H1 (cell line): ENCODE results near the gene CLCA1. TPM values are rescaled to one million over a fixed set of nuclear protein-coding genes. Genes with fewer than 3 reads are reported as not detected.

Experiments
- CTCF ChIA-PET: fragments of 300-600 bp; sonication (Branson Sonifier 250); formaldehyde crosslinking; loops from one replicate; lab custom pipeline; 2021; ENCODE audit not compliant: partially characterized antibody; lab: Charles Lee
- POLR2A ChIA-PET: fragments of 300-600 bp; sonication (Branson Sonifier 250); formaldehyde crosslinking; loops from one replicate; lab custom pipeline; 2021; ENCODE audit warnings: inconsistent platforms; ENCODE audit not compliant: partially characterized antibody; lab: Charles Lee
- DNase-seq, 2 experiments: peaks; one replicate each; pipeline versions ENCODE4 v3.0.0 to v3.0.0-alpha.2; 2010 to 2022; ENCODE audit warnings: low spot score in 2 of 2, low read depth in 1 of 2, mixed read lengths in 1 of 2
- FAIRE-seq: peaks from 2 replicates; lab custom pipeline; 2011; peaks lifted over from hg19 to GRCh38; lab: Jason Lieb, UNC
- H2AFZ ChIP-seq: 2 replicates; pipeline ENCODE4 v1.8.1; 2012; ENCODE audit warnings: low read length, inconsistent platforms
- H2AK5ac ChIP-seq: 2 replicates; pipeline ENCODE4 v1.6.1; 2013; ENCODE audit warnings: low read depth, low read length
- H2BK120ac ChIP-seq: replicated peaks from 2 replicates; pipeline ENCODE3; 2013; ENCODE audit warnings: low read depth, low read length, inconsistent platforms
- H2BK12ac ChIP-seq: 2 replicates; pipeline ENCODE4 v1.6.1; 2013; ENCODE audit warnings: low read depth, low read length
- H2BK15ac ChIP-seq: 2 replicates; pipeline ENCODE4 v1.6.1; 2013; ENCODE audit warnings: low read length
- H2BK20ac ChIP-seq: 2 replicates; pipeline ENCODE4 v1.6.1; 2013; ENCODE audit warnings: low read length
- H2BK5ac ChIP-seq: 2 replicates; pipeline ENCODE4 v1.6.1; 2013; ENCODE audit warnings: low read depth, low read length
- H3K14ac ChIP-seq: 2 replicates; pipeline ENCODE4 v1.6.1; 2013; ENCODE audit warnings: inconsistent platforms; ENCODE audit not compliant: insufficient read length
- H3K18ac ChIP-seq: 2 replicates; pipeline ENCODE4 v1.6.1; 2013; ENCODE audit warnings: low read length; ENCODE audit errors: extremely low read depth
- H3K23ac ChIP-seq: 2 replicates; pipeline ENCODE4 v1.6.1; 2013; ENCODE audit warnings: inconsistent platforms; ENCODE audit not compliant: insufficient read length
- H3K23me2 ChIP-seq: 2 replicates; pipeline ENCODE4 v1.6.1; 2013; ENCODE audit warnings: low read depth, low read length
- H3K27ac ChIP-seq: 2 replicates; pipeline ENCODE4 v1.6.1; 2011; ENCODE audit warnings: low read depth, low read length, inconsistent platforms
- H3K27me3 ChIP-seq, 4 experiments: replicated peaks in 1 of 4; 1 replicate in 1 of 4; 2 replicates in 3 of 4; pipeline versions ENCODE4 v1.6.1 to v1.8.1; 2011 to 2013; ENCODE audit warnings: low read length in 3 of 4, mild to moderate bottlenecking in 3 of 4, inconsistent platforms in 2 of 4, mixed read lengths in 2 of 4, moderate library complexity in 1 of 4; ENCODE audit not compliant: control insufficient read depth in 3 of 4, insufficient read depth in 3 of 4; ENCODE audit errors: extremely low read depth in 1 of 4
- H3K36me3 ChIP-seq, 4 experiments: 2 replicates each; pipeline versions ENCODE4 v1.6.1 to v1.8.1; 2011 to 2013; ENCODE audit warnings: mild to moderate bottlenecking in 4 of 4, low read length in 3 of 4, moderate library complexity in 2 of 4, control low read depth in 1 of 4, inconsistent platforms in 1 of 4; ENCODE audit not compliant: insufficient read depth in 4 of 4, control insufficient read depth in 2 of 4
- H3K4ac ChIP-seq: replicated peaks from 2 replicates; pipeline ENCODE3; 2013; ENCODE audit warnings: low read length, low read depth, mixed read lengths, inconsistent platforms; ENCODE audit not compliant: insufficient read length
- H3K4me1 ChIP-seq, 4 experiments: replicated peaks in 1 of 4; 1 replicate in 1 of 4; 2 replicates in 3 of 4; pipeline versions ENCODE4 v1.6.1 to v1.8.1; 2011 to 2013; ENCODE audit warnings: low read length in 3 of 4, inconsistent platforms in 2 of 4, mixed read lengths in 1 of 4; ENCODE audit not compliant: insufficient read depth in 4 of 4, control insufficient read depth in 3 of 4
- H3K4me2 ChIP-seq, 2 experiments: 2 replicates each; pipeline versions ENCODE4 v1.6.1 to v1.8.1; 2011 to 2013; ENCODE audit warnings: low read depth in 2 of 2, low read length in 2 of 2, control low read depth in 1 of 2, inconsistent platforms in 1 of 2, mild to moderate bottlenecking in 1 of 2; ENCODE audit not compliant: insufficient read depth in 1 of 2
- H3K4me3 ChIP-seq, 4 experiments: fragments of 200-600, 300-600 bp in 1 of 4; sonication (generic), shearing (Covaris generic), sonication (Bioruptor Twin) in 1 of 4; 2 replicates each; pipeline versions ENCODE4 v1.5.1 to v1.8.1; 2011 to 2016; ENCODE audit warnings: low read length in 4 of 4, low read depth in 3 of 4, control low read depth in 2 of 4, inconsistent platforms in 2 of 4, mild to moderate bottlenecking in 2 of 4, mixed read lengths in 1 of 4, moderate library complexity in 1 of 4; ENCODE audit not compliant: insufficient read depth in 2 of 4; ENCODE audit errors: extremely low read depth in 1 of 4
- H3K56ac ChIP-seq: replicated peaks from 2 replicates; pipeline ENCODE3; 2013; ENCODE audit warnings: low read depth, mild to moderate bottlenecking, mixed read lengths, low read length, inconsistent platforms; ENCODE audit not compliant: insufficient read length
- H3K79me1 ChIP-seq: 2 replicates; pipeline ENCODE4 v1.6.1; 2013; ENCODE audit warnings: low read depth, low read length, control low read depth
- H3K79me2 ChIP-seq, 2 experiments: 2 replicates each; pipeline versions ENCODE4 v1.6.1 to v1.8.1; 2012 to 2013; ENCODE audit warnings: low read length in 2 of 2, mild to moderate bottlenecking in 2 of 2, inconsistent platforms in 1 of 2; ENCODE audit not compliant: insufficient read depth in 2 of 2, control insufficient read depth in 1 of 2
- H3K9ac ChIP-seq, 4 experiments: replicated peaks in 1 of 4; 1 replicate in 1 of 4; 2 replicates in 3 of 4; pipeline versions ENCODE4 v1.6.1 to v1.8.1; 2011 to 2013; ENCODE audit warnings: low read depth in 3 of 4, low read length in 3 of 4, control low read depth in 2 of 4, mild to moderate bottlenecking in 2 of 4, moderate library complexity in 2 of 4, inconsistent platforms in 1 of 4; ENCODE audit errors: extremely low read depth in 1 of 4
- H3K9me3 ChIP-seq, 2 experiments: 2 replicates each; pipeline versions ENCODE4 v1.6.1 to v1.8.1; 2012 to 2013; ENCODE audit warnings: mild to moderate bottlenecking in 2 of 2, moderate library complexity in 2 of 2, control low read depth in 1 of 2, inconsistent platforms in 1 of 2, low read depth in 1 of 2, low read length in 1 of 2, mixed read lengths in 1 of 2; ENCODE audit not compliant: insufficient read depth in 2 of 2
- H4K20me1 ChIP-seq, 2 experiments: replicated peaks in 1 of 2; 2 replicates each; pipeline versions ENCODE3 to v1.8.1; 2011 to 2013; ENCODE audit warnings: inconsistent platforms in 2 of 2, low read length in 2 of 2, mild to moderate bottlenecking in 1 of 2; ENCODE audit not compliant: insufficient read depth in 2 of 2, control insufficient read depth in 1 of 2
- H4K5ac ChIP-seq: 2 replicates; pipeline ENCODE4 v1.6.1; 2013; ENCODE audit warnings: low read length, low read depth, mixed read lengths, inconsistent platforms; ENCODE audit not compliant: insufficient read length
- H4K8ac ChIP-seq: 2 replicates; pipeline ENCODE4 v1.8.0; 2013; ENCODE audit warnings: mild to moderate bottlenecking, moderate library complexity, low read length, inconsistent platforms; ENCODE audit not compliant: insufficient read depth; ENCODE audit errors: extremely low read depth
- H4K91ac ChIP-seq: replicated peaks from 2 replicates; pipeline ENCODE3; 2013; ENCODE audit warnings: low read length, mixed read lengths, inconsistent platforms; ENCODE audit not compliant: insufficient read length
- CBX5 ChIP-seq: fragments of 300-800, 300-1000 bp; sonication (generic); IDR thresholded peaks from 2 replicates; pipeline ENCODE4 v1.7.1; 2016; ENCODE audit warnings: antibody characterized with exemption, low read length, low read depth
- CEBPB ChIP-seq: IDR thresholded peaks from 2 replicates; pipeline ENCODE4 v1.6.1; 2012; ENCODE audit warnings: low read depth, low read length
- CREB1 ChIP-seq: IDR thresholded peaks from 2 replicates; pipeline ENCODE4 v1.6.1; 2012; ENCODE audit warnings: inconsistent platforms
- EP300 ChIP-seq, 2 experiments: IDR thresholded peaks; 1 replicate in 1 of 2; 2 replicates in 1 of 2; pipeline ENCODE4 v1.6.1; 2011 to 2012; ENCODE audit warnings: low read depth in 2 of 2, low read length in 2 of 2, mild to moderate bottlenecking in 2 of 2, borderline replicate concordance in 1 of 2, inconsistent platforms in 1 of 2, moderate library complexity in 1 of 2
- HDAC2 ChIP-seq, 2 experiments: fragments of 300-600 bp in 1 of 2; sonication (generic) in 1 of 2; IDR thresholded peaks; 2 replicates each; pipeline ENCODE4 v1.6.1; 2011 to 2012; ENCODE audit warnings: low read depth in 2 of 2, low read length in 2 of 2, mild to moderate bottlenecking in 2 of 2, moderate library complexity in 2 of 2, borderline replicate concordance in 1 of 2, inconsistent platforms in 1 of 2
- HDAC6 ChIP-seq: IDR thresholded peaks from one replicate; pipeline ENCODE4 v1.7.1; 2012; ENCODE audit warnings: low read depth, mild to moderate bottlenecking, inconsistent platforms, low read length, moderate library complexity
- JUND ChIP-seq: IDR thresholded peaks from 2 replicates; pipeline ENCODE4 v1.6.1; 2011; ENCODE audit warnings: mild to moderate bottlenecking, improper control_type of control experiment, low read length
- KDM4A ChIP-seq: IDR thresholded peaks from one replicate; pipeline ENCODE4 v1.7.1; 2012; ENCODE audit warnings: low read depth, mild to moderate bottlenecking, moderate library complexity, low read length, inconsistent platforms; ENCODE audit not compliant: severe bottlenecking
- KDM5A ChIP-seq: fragments of 200-600 bp; IDR thresholded peaks from 2 replicates; pipeline ENCODE4 v1.7.1; 2012; ENCODE audit warnings: mild to moderate bottlenecking, low read length, inconsistent platforms, mixed read lengths
- PHF8 ChIP-seq: fragments of 200-600 bp; sonication (generic); conservative IDR thresholded peaks from 2 replicates; pipeline ENCODE4 v1.7.1; 2012; ENCODE audit warnings: low read depth, mild to moderate bottlenecking, inconsistent platforms, low read length, moderate library complexity
- POLR2AphosphoS5 ChIP-seq: IDR thresholded peaks from 2 replicates; pipeline ENCODE4 v1.6.1; 2011; ENCODE audit warnings: low read depth, low read length
- SAP30 ChIP-seq: fragments of 300-600 bp; sonication (generic); IDR thresholded peaks from 2 replicates; pipeline ENCODE4 v1.7.1; 2012; ENCODE audit warnings: low read length, moderate library complexity, mild to moderate bottlenecking, inconsistent platforms; ENCODE audit not compliant: insufficient read depth, insufficient replicate concordance
- SIX5 ChIP-seq: IDR thresholded peaks from 2 replicates; pipeline ENCODE4 v1.6.1; 2011; ENCODE audit warnings: mild to moderate bottlenecking, low read depth, low read length
- TCF12 ChIP-seq: IDR thresholded peaks from 2 replicates; pipeline ENCODE4 v1.6.1; 2011; ENCODE audit warnings: low read depth, mild to moderate bottlenecking, low read length
- ZNF274 ChIP-seq: IDR thresholded peaks from 2 replicates; pipeline ENCODE4 v1.7.0; 2012; ENCODE audit warnings: low read length, borderline replicate concordance; ENCODE audit errors: extremely low read depth
- WGBS, 2 experiments: shearing (Covaris generic) in 1 of 2; methylation state at CpG; one replicate each; pipeline versions ENCODE4 v1.1.6 to v1.1.7; 2013 to 2015; ENCODE audit warnings: low lambda C conversion rate in 2 of 2, mixed read lengths in 2 of 2, inconsistent platforms in 1 of 2, low coverage in 1 of 2, missing lambda C conversion rate in 1 of 2; ENCODE audit not compliant: insufficient replicate concordance in 2 of 2, insufficient coverage in 1 of 2, insufficient read length in 1 of 2; ENCODE audit errors: extremely low coverage in 1 of 2, missing lambda C conversion rate in 1 of 2; 5-methylcytosine and 5-hydroxymethylcytosine counted together
- polyA plus RNA-seq, 7 experiments: library from polyadenylated mRNA; depleted of rRNA in 3 of 7; stranded (reverse) in 5 of 7; unstranded in 2 of 7; fragments of >200 nt in 5 of 7; fragments of 200-250 nt in 2 of 7; gene quantifications; 1 replicate in 5 of 7; 2 replicates in 1 of 7; 4 replicates in 1 of 7; pipeline versions ENCODE4 v1.2.1 to v1.2.3, GENCODE V29; 2011 to 2013; ENCODE audit warnings: missing spikeins in 2 of 7, mixed read lengths in 2 of 7
- total RNA-seq: library from RNA; stranded (reverse); fragmentation: NEBNext Ultra II Directional; extraction: Animal tissue kit (Norgen Biotek cat#: 25700); gene quantifications from 2 replicates; pipeline ENCODE4 v1.2.1, GENCODE V29; 2021

Gene CLCA1
- total and polyA plus RNA-seq, 2 of the 8 experiments (the other 6 are each of a cell fraction or from before 2014, with no cell fraction given) = not detected

DNA sequence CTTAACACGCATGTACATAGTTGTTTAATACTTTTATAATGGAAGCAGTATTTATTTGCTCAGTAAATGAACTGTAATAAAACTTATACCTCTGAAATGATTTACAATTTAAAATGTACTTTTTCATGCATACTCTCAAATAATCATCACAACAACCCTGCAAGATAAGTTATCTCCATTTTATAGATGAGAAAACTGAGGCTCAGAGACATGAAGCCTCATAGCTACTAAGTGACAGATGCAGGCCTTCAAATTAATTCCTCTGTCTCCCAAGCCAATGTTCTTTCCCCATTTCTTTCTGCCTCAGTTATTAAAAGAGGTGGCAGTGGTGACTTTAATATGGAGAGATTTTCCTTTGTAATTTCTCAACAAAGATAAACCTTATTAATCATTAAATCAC is 19.6 kb upstream of the CLCA1 start:
- H3K4me1 ChIP-seq = no peaks in the 10 kb centered on the region
- 100% methylated on average over 1 of the region's 1 CpG; no CpG with 5 or more reads in 1 of the 2 experiments for WGBS, 2 experiments
- H4K91ac ChIP-seq = no peak overlapping the region
- H3K9me3 ChIP-seq = no peaks in the 10 kb centered on the region
- no peak overlapping the region for H2BK12ac ChIP-seq
- no peak overlapping the region for H3K4me3 ChIP-seq
- no peak overlapping the region for H4K5ac ChIP-seq
- no peak overlapping the region for H2BK120ac ChIP-seq
- H4K20me1 ChIP-seq = no peaks in the 10 kb centered on the region
- H4K8ac ChIP-seq = no peak overlapping the region
- no peak overlapping the region for H3K27ac ChIP-seq
- DNase-seq = no peak
- no peaks in the 10 kb centered on the region for H3K23me2 ChIP-seq
- no peak overlapping the region for H3K4ac ChIP-seq
- H3K79me1 ChIP-seq = no peaks in the 10 kb centered on the region
- H3K18ac ChIP-seq = no peak overlapping the region
- CTCF ChIA-PET = interaction anchor here (0.6 to 2.1 kb wide), 3 partner anchors 9 to 192 kb away, joined by 3 to 5 read pairs (median 4); no protein-coding TSS in a partner anchor
- H3K23ac ChIP-seq = no peak overlapping the region
- no peak overlapping the region for H2BK15ac ChIP-seq
- no peak overlapping the region for H3K9ac ChIP-seq
- no peak overlapping the region for H3K56ac ChIP-seq
- no peaks in the 10 kb centered on the region for H3K79me2 ChIP-seq
- no peaks in the 10 kb centered on the region for H3K27me3 ChIP-seq
- H2AFZ ChIP-seq = no peak overlapping the region
- H3K36me3 ChIP-seq = no peaks in the 10 kb centered on the region
- no peak overlapping the region for H2BK20ac ChIP-seq
- H2BK5ac ChIP-seq = no peak overlapping the region
- POLR2A ChIA-PET = no interaction called here
- no peak overlapping the region for H3K4me2 ChIP-seq
- no peak overlapping the region for H2AK5ac ChIP-seq
- no peak for FAIRE-seq
- no peak overlapping the region for H3K14ac ChIP-seq
- TF ChIP-seq PHF8 (no peak), KDM5A (no peak), TCF12 (no peak), KDM4A (no peak), EP300 (IDR thresholded peaks at IDR 0.05; ENCODE audit: borderline replicate concordance in 1 of 2, low read depth in 2 of 2, low read length in 2 of 2) (no peak), CEBPB (no peak), CBX5 (no peak), HDAC2 (IDR thresholded peaks at IDR 0.05; ENCODE audit: borderline replicate concordance in 1 of 2, low read depth in 2 of 2, low read length in 2 of 2) (no peak), CREB1 (no peak), POLR2AphosphoS5 (no peak), SAP30 (no peak), JUND (no peak), SIX5 (no peak), ZNF274 (no peak), HDAC6 (no peak)
